Loucy (cell line): ENCODE results near the gene APLP2.

Experiments used
- CTCF ChIP-seq: fragments of 200-600 bp; sonication (generic); conservative IDR thresholded peaks from 2 replicates; pipeline ENCODE4 v1.5.1; 2014; ENCODE audit warnings: mild to moderate bottlenecking, antibody characterized with exemption, low read length
- EZH2phosphoT487 ChIP-seq: fragments of 200-600 bp; IDR thresholded peaks from 2 replicates; pipeline ENCODE4 v1.6.1; 2018; ENCODE audit warnings: antibody characterized with exemption, mild to moderate bottlenecking, moderate library complexity, borderline replicate concordance

- no peak for TF ChIP-seq CTCF
- TF ChIP-seq EZH2phosphoT487: no peak
These were observed 87.4 kb downstream of the APLP2 start for GRCh38 chr11:130157101-130157500.
